ENCODE data around the gene FLT1.

The FLT1 gene

DNA sequence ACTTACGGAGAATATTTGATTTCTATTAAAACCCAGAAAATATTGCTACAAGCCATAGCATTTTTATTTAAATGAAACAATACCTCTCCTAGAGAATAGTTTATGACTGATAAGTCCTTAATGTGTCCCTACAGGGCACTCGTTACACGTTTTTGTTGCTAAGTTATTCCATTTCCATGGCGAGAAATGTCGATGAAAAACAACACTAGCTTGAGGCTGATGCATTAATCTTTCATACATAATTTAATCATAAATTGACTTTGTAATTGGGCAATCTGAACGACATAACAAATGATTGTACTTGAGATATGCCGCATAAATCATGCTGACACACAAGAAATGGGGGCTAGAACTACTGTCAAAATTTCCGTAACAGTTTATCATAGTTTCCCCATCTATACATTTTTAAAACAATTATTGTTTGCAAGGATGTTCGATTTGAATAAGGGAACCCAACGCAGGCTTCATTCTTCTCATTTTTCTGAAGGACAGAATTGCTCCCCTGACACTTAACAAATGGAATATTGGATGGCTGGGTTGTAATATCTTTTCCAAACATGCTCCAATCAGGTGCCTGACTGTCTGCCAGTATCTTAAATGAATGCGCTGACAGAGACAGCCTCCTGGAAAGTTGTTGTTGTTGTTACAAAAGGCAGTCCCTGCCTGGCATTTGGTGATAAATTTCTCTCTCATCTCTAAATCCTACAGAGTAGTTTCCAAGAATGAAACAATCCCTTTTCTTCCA is 61.9 kb downstream of the FLT1 start:
- 92 to 97% methylated on average over 9 to 11 of the region's 11 CpGs for WGBS, 2 experiments
- Histone ChIP-seq H3K4me1 (ENCODE audit: control insufficient read depth, insufficient read depth, low read length) (peaks cover 7% of the 10 kb centered on the region), H3K27ac (ENCODE audit: insufficient read depth, low read depth, low read length, poor library complexity, severe bottlenecking) (no peak overlapping the region), H3K36me3 (ENCODE audit: control insufficient read depth, insufficient read depth, low read length) (no peaks in the 10 kb centered on the region), H3K9me3 (ENCODE audit: control insufficient read depth, low read length) (no peaks in the 10 kb centered on the region), H3K27me3 (ENCODE audit: control insufficient read depth, insufficient read depth, low read length, poor library complexity, severe bottlenecking) (no peaks in the 10 kb centered on the region), H3K4me3 (ENCODE audit: insufficient read depth, low read depth, low read length) (no peak overlapping the region)

- peaks cover 7% of the 10 kb centered on the region for H3K4me1 ChIP-seq (ENCODE audit: control insufficient read depth, insufficient read depth, low read length)
- no peak overlapping the region for H3K27ac ChIP-seq (ENCODE audit: insufficient read depth, low read depth, low read length, poor library complexity, severe bottlenecking)
- 24 to 35% methylated on average over 9 to 10 of the region's 10 CpGs for WGBS, 2 experiments
- no peak overlapping the region for H3K4me3 ChIP-seq (ENCODE audit: insufficient read depth, low read depth, low read length)
- no peaks in the 10 kb centered on the region for H3K9me3 ChIP-seq (ENCODE audit: control insufficient read depth, low read length)
- no peaks in the 10 kb centered on the region for H3K36me3 ChIP-seq (ENCODE audit: control insufficient read depth, insufficient read depth, low read length)
- H3K27me3 ChIP-seq (ENCODE audit: control insufficient read depth, insufficient read depth, low read length, poor library complexity, severe bottlenecking): no peaks in the 10 kb centered on the region
Observed at GRCh38 chr13:28429685-28430290, 65.1 kb downstream of the FLT1 start.

GRCh38 chr13:28429096-28429495 is 65.8 kb downstream of the FLT1 start:
- H3K4me3 ChIP-seq (ENCODE audit: insufficient read depth, low read depth, low read length): no peak overlapping the region
- WGBS, 2 experiments: 11% methylated on average over 2 of the region's 2 CpGs
- no peaks in the 10 kb centered on the region for H3K9me3 ChIP-seq (ENCODE audit: control insufficient read depth, low read length)
- peaks cover 7% of the 10 kb centered on the region for H3K4me1 ChIP-seq (ENCODE audit: control insufficient read depth, insufficient read depth, low read length)
- no peaks in the 10 kb centered on the region for H3K27me3 ChIP-seq (ENCODE audit: control insufficient read depth, insufficient read depth, low read length, poor library complexity, severe bottlenecking)
- H3K36me3 ChIP-seq (ENCODE audit: control insufficient read depth, insufficient read depth, low read length): no peaks in the 10 kb centered on the region
- H3K27ac ChIP-seq (ENCODE audit: insufficient read depth, low read depth, low read length, poor library complexity, severe bottlenecking): no peak overlapping the region

GRCh38 chr13:28426381-28426780 is 68.5 kb downstream of the FLT1 start:
- H3K9me3 ChIP-seq (ENCODE audit: control insufficient read depth, low read length): no peaks in the 10 kb centered on the region
- H3K4me1 ChIP-seq (ENCODE audit: control insufficient read depth, insufficient read depth, low read length): peaks cover 7% of the 10 kb centered on the region
- WGBS, 2 experiments: 94% methylated on average over 4 of the region's 4 CpGs
- no peak overlapping the region for H3K27ac ChIP-seq (ENCODE audit: insufficient read depth, low read depth, low read length, poor library complexity, severe bottlenecking)
- H3K4me3 ChIP-seq (ENCODE audit: insufficient read depth, low read depth, low read length): no peak overlapping the region
- H3K36me3 ChIP-seq (ENCODE audit: control insufficient read depth, insufficient read depth, low read length): no peaks in the 10 kb centered on the region
- no peaks in the 10 kb centered on the region for H3K27me3 ChIP-seq (ENCODE audit: control insufficient read depth, insufficient read depth, low read length, poor library complexity, severe bottlenecking)

- Histone ChIP-seq H3K27ac (ENCODE audit: insufficient read depth, low read depth, low read length, poor library complexity, severe bottlenecking) (no peak overlapping the region), H3K36me3 (ENCODE audit: control insufficient read depth, insufficient read depth, low read length) (no peaks in the 10 kb centered on the region), H3K27me3 (ENCODE audit: control insufficient read depth, insufficient read depth, low read length, poor library complexity, severe bottlenecking) (no peaks in the 10 kb centered on the region), H3K4me3 (ENCODE audit: insufficient read depth, low read depth, low read length) (no peak overlapping the region), H3K9me3 (ENCODE audit: control insufficient read depth, low read length) (no peaks in the 10 kb centered on the region), H3K4me1 (ENCODE audit: control insufficient read depth, insufficient read depth, low read length) (peaks cover 7% of the 10 kb centered on the region)
- 100% methylated on average over 1 of the region's 1 CpG; no CpG with 5 or more reads in 1 of the 2 experiments for WGBS, 2 experiments
Observed at GRCh38 chr13:28425793-28426192, 69.1 kb downstream of the FLT1 start.

DNA sequence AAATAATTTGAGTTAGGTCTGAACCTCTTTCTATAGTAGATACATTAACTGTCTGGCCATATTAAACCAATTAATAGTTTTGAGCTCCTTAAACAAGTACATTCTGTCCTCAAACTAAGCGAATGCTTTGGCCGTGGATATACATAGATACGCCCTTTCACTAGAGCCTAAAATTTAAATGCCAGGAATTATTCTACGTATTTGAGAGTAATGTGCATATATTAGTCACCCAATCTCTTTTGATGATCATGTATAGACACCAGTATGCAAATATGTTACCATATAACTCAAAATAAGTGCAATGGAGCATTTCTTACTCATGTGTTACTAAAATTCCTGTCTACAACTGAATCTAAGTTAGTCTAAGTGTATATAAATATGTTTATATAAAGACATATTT is 70.4 kb downstream of the FLT1 start:
- Histone ChIP-seq H3K9me3 (ENCODE audit: control insufficient read depth, low read length) (no peaks in the 10 kb centered on the region), H3K4me3 (ENCODE audit: insufficient read depth, low read depth, low read length) (no peak overlapping the region), H3K4me1 (ENCODE audit: control insufficient read depth, insufficient read depth, low read length) (peaks cover under 1% of the 10 kb centered on the region), H3K27ac (ENCODE audit: insufficient read depth, low read depth, low read length, poor library complexity, severe bottlenecking) (no peak overlapping the region), H3K36me3 (ENCODE audit: control insufficient read depth, insufficient read depth, low read length) (no peaks in the 10 kb centered on the region), H3K27me3 (ENCODE audit: control insufficient read depth, insufficient read depth, low read length, poor library complexity, severe bottlenecking) (no peaks in the 10 kb centered on the region)
- 91 to 100% methylated on average over 2 to 4 of the region's 4 CpGs for WGBS, 2 experiments

DNA sequence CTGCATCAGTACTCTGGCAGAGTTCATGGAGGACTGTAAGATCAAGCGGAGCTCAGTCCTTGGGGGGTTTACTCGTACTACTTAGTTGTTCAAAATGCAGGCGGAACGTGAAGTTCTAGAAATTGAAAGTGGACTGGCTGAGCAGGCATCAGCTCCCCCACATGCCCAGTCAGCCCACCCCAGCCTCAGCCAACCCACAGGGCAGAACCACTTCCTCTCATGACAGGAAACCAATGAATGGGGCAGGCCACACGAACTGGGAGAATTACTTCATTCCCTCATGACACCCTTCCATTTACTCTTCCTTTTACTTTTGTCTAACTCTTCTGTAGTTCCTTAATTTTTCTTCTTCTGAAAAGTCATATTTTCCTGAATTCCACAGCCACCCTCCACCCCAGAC is 71.9 kb downstream of the FLT1 start:
- no peaks in the 10 kb centered on the region for H3K36me3 ChIP-seq (ENCODE audit: control insufficient read depth, insufficient read depth, low read length)
- H3K4me3 ChIP-seq (ENCODE audit: insufficient read depth, low read depth, low read length): no peak overlapping the region
- no peak overlapping the region for H3K27ac ChIP-seq (ENCODE audit: insufficient read depth, low read depth, low read length, poor library complexity, severe bottlenecking)
- H3K4me1 ChIP-seq (ENCODE audit: control insufficient read depth, insufficient read depth, low read length): no peaks in the 10 kb centered on the region
- WGBS, 2 experiments: 76% methylated on average over 5 of the region's 5 CpGs
- H3K9me3 ChIP-seq (ENCODE audit: control insufficient read depth, low read length): no peaks in the 10 kb centered on the region
- no peaks in the 10 kb centered on the region for H3K27me3 ChIP-seq (ENCODE audit: control insufficient read depth, insufficient read depth, low read length, poor library complexity, severe bottlenecking)

DNA sequence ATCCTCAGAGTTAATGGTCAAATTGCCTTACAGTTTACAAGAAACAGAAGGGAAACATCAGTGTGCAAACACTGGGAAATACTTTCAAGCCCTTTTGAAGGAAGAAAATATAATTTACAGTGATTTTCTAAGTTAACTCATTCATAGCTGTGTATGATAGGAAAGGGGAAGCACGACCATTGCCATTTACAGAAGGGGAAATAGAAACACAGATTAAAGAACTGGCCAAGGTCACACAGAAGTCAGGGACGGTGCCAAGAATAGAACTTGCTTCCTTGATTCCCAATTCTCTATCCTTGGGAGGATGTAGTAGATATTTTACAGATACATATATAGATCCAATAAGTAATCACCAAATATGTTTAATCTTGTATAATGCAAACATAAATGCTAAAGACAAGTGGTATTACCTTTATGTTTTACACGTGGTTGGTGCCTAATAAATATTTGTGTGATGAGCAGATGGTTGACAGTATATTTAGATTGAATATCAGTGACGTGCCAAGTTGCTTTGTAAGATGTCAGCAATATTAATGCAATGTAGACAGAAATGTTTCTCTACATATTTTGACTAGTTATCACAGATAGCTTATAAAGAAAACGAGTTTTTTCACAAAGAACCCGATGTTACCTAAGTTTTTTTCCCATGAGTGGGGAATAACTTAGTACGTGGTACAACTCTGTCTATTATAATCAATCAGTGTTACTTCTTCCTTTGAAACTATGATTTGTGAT is 73.1 kb downstream of the FLT1 start:
- no peak overlapping the region for H3K27ac ChIP-seq (ENCODE audit: insufficient read depth, low read depth, low read length, poor library complexity, severe bottlenecking)
- WGBS, 2 experiments: 93 to 95% methylated on average over 4 to 7 of the region's 7 CpGs

GRCh38 chr13:28420704-28421103 is 74.2 kb downstream of the FLT1 start:
- Histone ChIP-seq H3K27me3 (ENCODE audit: control insufficient read depth, insufficient read depth, low read length, poor library complexity, severe bottlenecking) (no peaks in the 10 kb centered on the region), H3K4me1 (ENCODE audit: control insufficient read depth, insufficient read depth, low read length) (no peaks in the 10 kb centered on the region), H3K4me3 (ENCODE audit: insufficient read depth, low read depth, low read length) (no peak overlapping the region), H3K27ac (ENCODE audit: insufficient read depth, low read depth, low read length, poor library complexity, severe bottlenecking) (no peak overlapping the region), H3K9me3 (ENCODE audit: control insufficient read depth, low read length) (no peaks in the 10 kb centered on the region), H3K36me3 (ENCODE audit: control insufficient read depth, insufficient read depth, low read length) (no peaks in the 10 kb centered on the region)
- 77 to 85% methylated on average over 4 of the region's 4 CpGs for WGBS, 2 experiments

More for the DNA sequence above, 73.1 kb downstream of the FLT1 start:
- Histone ChIP-seq H3K9me3 (ENCODE audit: control insufficient read depth, low read length) (no peaks in the 10 kb centered on the region), H3K27me3 (ENCODE audit: control insufficient read depth, insufficient read depth, low read length, poor library complexity, severe bottlenecking) (no peaks in the 10 kb centered on the region), H3K36me3 (ENCODE audit: control insufficient read depth, insufficient read depth, low read length) (no peaks in the 10 kb centered on the region), H3K4me3 (ENCODE audit: insufficient read depth, low read depth, low read length) (no peak overlapping the region), H3K4me1 (ENCODE audit: control insufficient read depth, insufficient read depth, low read length) (no peaks in the 10 kb centered on the region)

- Histone ChIP-seq H3K9me3 (ENCODE audit: control insufficient read depth, low read length) (no peaks in the 10 kb centered on the region), H3K4me1 (ENCODE audit: control insufficient read depth, insufficient read depth, low read length) (no peaks in the 10 kb centered on the region), H3K36me3 (ENCODE audit: control insufficient read depth, insufficient read depth, low read length) (no peaks in the 10 kb centered on the region), H3K27ac (ENCODE audit: insufficient read depth, low read depth, low read length, poor library complexity, severe bottlenecking) (no peak overlapping the region), H3K4me3 (ENCODE audit: insufficient read depth, low read depth, low read length) (no peak overlapping the region), H3K27me3 (ENCODE audit: control insufficient read depth, insufficient read depth, low read length, poor library complexity, severe bottlenecking) (no peaks in the 10 kb centered on the region)
- 81 to 88% methylated on average over 3 of the region's 3 CpGs for WGBS, 2 experiments
Observed at GRCh38 chr13:28415994-28416421, 78.9 kb downstream of the FLT1 start.

Measured in ectodermal cell (in vitro differentiated cells).